ENCODE data around the gene METTL25B.
A peak's percentile ranks its signal among the peaks of the same experiment; 100 is the strongest.

Gene METTL25B

DNA sequence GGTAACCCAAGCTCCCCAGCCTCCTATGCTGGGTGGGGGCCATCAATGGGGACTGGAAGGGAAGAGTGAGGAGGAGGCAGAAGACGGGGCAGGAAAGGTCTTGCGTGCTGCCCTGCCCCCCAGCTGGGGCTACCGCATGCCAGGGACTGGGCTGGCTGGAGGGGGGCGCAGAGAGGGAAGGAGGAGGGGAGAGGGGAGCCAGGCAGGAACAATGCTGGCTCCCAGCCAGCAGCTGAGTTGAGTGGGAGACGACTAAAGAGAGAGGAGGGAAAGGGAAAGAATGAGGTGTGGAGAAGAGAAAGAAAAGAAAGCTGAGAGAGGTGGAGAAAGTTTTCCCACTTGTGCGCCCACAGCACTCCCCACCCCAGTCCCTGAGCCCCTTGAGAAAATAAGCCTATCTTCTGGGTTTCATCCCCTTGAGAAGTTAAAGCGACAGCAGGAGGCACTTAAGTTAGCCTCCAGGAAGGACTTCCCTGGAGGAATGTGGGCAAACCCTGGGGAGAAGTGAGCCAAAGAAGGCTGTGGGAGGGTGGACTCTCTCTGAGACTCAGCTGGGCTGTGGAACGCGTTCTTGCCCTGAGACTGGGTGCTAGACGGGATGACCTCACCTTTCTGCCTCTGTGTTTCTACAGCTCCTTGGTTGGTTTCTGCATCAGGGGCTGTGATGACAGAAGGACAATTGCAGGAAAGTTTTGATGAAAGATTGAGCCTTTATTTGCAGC, 38.2 kb upstream of the METTL25B start:
- H3K4me3 ChIP-seq (ENCODE audit: low read length), result peak overlapping the region; percentile 42
- TF ChIP-seq, protein P1, sequence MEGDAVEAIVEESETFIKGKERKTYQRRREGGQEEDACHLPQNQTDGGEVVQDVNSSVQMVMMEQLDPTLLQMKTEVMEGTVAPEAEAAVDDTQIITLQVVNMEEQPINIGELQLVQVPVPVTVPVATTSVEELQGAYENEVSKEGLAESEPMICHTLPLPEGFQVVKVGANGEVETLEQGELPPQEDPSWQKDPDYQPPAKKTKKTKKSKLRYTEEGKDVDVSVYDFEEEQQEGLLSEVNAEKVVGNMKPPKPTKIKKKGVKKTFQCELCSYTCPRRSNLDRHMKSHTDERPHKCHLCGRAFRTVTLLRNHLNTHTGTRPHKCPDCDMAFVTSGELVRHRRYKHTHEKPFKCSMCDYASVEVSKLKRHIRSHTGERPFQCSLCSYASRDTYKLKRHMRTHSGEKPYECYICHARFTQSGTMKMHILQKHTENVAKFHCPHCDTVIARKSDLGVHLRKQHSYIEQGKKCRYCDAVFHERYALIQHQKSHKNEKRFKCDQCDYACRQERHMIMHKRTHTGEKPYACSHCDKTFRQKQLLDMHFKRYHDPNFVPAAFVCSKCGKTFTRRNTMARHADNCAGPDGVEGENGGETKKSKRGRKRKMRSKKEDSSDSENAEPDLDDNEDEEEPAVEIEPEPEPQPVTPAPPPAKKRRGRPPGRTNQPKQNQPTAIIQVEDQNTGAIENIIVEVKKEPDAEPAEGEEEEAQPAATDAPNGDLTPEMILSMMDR (IDR thresholded peaks at IDR 0.05; ENCODE audit: insufficient read depth, low read depth, low read length, missing control alignments), result no peak
- peak; percentile 85 for DNase-seq (ENCODE audit: low read depth)

DNA sequence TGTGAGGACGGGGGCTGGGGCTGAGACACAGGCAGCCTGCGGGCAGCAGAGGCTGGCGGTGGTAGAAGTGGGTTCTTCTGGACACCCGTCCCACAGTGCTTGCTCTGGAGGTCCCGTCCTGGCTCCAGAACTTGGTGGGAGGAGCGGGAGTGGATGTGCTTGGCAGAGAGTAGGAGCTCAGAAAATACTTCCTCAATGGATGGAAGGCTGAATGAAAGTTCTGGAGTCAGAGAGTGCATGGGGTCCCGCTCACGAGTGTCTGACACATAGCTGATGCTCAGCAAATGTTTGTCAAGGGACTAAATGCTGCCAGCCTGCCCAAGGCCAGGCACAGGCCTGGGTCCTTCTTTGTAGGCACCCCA, 37.6 kb upstream of the METTL25B start:
- TF ChIP-seq, protein P1 (IDR thresholded peaks at IDR 0.05; ENCODE audit: insufficient read depth, low read depth, low read length, missing control alignments), result no peak
- no peak overlapping the region for H3K4me3 ChIP-seq (ENCODE audit: low read length)
- DNase-seq (ENCODE audit: low read depth), result no peak

DNA sequence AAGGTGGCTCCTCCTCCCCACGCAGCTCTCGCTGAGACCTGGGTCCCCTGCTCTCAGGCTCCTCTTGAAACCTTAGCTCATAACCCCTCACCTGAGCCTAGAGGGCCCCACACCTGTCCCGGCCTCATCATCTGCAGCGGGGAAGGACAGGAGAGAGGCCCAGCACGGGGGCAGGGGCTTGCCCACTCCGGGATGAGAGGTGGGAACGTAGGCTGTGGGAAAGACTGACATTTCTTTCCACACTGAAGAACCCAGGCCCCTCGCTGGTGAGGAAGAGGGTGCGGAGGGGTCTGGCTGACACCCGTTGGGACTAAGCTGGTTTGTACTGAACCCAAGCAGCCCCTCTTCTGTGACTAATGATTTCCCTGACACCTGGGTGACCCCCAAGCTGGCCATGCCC, 37.1 kb upstream of the METTL25B start:
- TF ChIP-seq, protein P1 (IDR thresholded peaks at IDR 0.05; ENCODE audit: insufficient read depth, low read depth, low read length, missing control alignments), result no peak
- DNase-seq (ENCODE audit: low read depth), result no peak
- H3K4me3 ChIP-seq (ENCODE audit: low read length), result no peak overlapping the region

GRCh38 chr1:156691665-156692440, 36.4 kb upstream of the METTL25B start:
- peak; percentile 96 for DNase-seq (ENCODE audit: low read depth)
- H3K4me3 ChIP-seq (ENCODE audit: low read length), result no peak overlapping the region
- TF ChIP-seq, protein P1 (IDR thresholded peaks at IDR 0.05; ENCODE audit: insufficient read depth, low read depth, low read length, missing control alignments), result peak; percentile 7

DNA sequence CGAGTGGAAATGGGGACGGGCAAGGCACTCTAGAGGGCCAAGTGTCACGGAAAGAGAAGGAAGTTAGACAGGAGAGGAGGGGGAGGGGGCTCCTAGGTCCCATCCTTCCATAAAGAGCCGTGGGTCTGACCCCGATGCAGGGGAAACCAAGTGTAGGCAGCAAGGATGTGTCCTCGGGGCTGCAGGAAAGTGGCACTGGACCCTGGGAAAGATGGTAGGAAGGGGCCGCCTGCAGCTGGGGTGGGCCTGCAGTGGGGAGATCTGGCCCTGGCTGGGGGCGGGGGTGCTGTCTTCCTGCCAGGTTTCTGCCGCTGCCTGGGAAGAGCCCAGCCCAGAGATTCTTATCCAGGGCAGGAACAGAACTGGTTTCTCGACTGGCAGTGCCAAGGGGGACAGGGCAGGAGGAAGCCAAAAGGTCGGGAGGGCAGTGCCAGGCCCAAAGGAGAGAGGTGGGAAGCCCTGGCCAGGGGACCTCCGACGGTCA, 35.8 kb upstream of the METTL25B start:
- TF ChIP-seq, protein P1 (IDR thresholded peaks at IDR 0.05; ENCODE audit: insufficient read depth, low read depth, low read length, missing control alignments), result no peak
- DNase-seq (ENCODE audit: low read depth), result peak; percentile 51
- peak overlapping the region; percentile 5 for H3K4me3 ChIP-seq (ENCODE audit: low read length)

GRCh38 chr1:156692925-156693847, 35.1 kb upstream of the METTL25B start:
- TF ChIP-seq, protein P1 (IDR thresholded peaks at IDR 0.05; ENCODE audit: insufficient read depth, low read depth, low read length, missing control alignments), result no peak
- peak; percentile 75 for DNase-seq (ENCODE audit: low read depth)
- no peak overlapping the region for H3K4me3 ChIP-seq (ENCODE audit: low read length)
